Parathyroid adenoma (tissue), 2 donors: ENCODE results near the gene PDE4D.

Experiments used
- H2AFZ ChIP-seq: fragments of 300-600 bp; sonication (generic); one replicate; pipeline ENCODE4 v1.7.0; 2017; ENCODE audit warnings: antibody characterized with exemption, mild to moderate bottlenecking
- H3K27ac ChIP-seq: fragments of 300-600 bp; sonication (generic); one replicate; pipeline ENCODE4 v1.7.0; 2017
- H3K27me3 ChIP-seq: fragments of 300-600 bp; sonication (generic); one replicate; pipeline ENCODE4 v1.7.0; 2017; ENCODE audit warnings: low read length; ENCODE audit not compliant: control insufficient read depth, insufficient read depth
- H3K36me3 ChIP-seq: fragments of 300-600 bp; sonication (generic); one replicate; pipeline ENCODE4 v1.7.0; 2017; ENCODE audit warnings: low read length; ENCODE audit not compliant: control insufficient read depth, insufficient read depth
- H3K4me1 ChIP-seq: fragments of 300-600 bp; sonication (generic); one replicate; pipeline ENCODE4 v1.7.0; 2017; ENCODE audit warnings: control low read depth
- H3K4me2 ChIP-seq: fragments of 300-600 bp; sonication (generic); one replicate; pipeline ENCODE4 v1.7.0; 2017; ENCODE audit warnings: low read length
- H3K4me3 ChIP-seq: fragments of 300-600 bp; sonication (generic); one replicate; pipeline ENCODE4 v1.7.0; 2017; ENCODE audit warnings: low read depth, low read length
- H3K79me2 ChIP-seq: fragments of 300-600 bp; sonication (generic); one replicate; pipeline ENCODE4 v1.7.0; 2017; ENCODE audit warnings: control low read depth
- H3K9ac ChIP-seq: fragments of 300-600 bp; sonication (generic); one replicate; pipeline ENCODE4 v1.7.0; 2017; ENCODE audit warnings: mild to moderate bottlenecking
- H3K9me3 ChIP-seq: fragments of 300-600 bp; sonication (generic); one replicate; pipeline ENCODE4 v1.7.0; 2017; ENCODE audit warnings: low read length; ENCODE audit not compliant: control insufficient read depth
- TF ChIP-seq, protein P1 (sequence below): fragments of 300-600 bp; sonication (generic); IDR thresholded peaks from one replicate; pipeline ENCODE4 v1.7.0; 2017; ENCODE audit warnings: antibody characterized with exemption, mild to moderate bottlenecking
- donor health status: primary hyperparathyroidism.

Gene PDE4D

DNA sequence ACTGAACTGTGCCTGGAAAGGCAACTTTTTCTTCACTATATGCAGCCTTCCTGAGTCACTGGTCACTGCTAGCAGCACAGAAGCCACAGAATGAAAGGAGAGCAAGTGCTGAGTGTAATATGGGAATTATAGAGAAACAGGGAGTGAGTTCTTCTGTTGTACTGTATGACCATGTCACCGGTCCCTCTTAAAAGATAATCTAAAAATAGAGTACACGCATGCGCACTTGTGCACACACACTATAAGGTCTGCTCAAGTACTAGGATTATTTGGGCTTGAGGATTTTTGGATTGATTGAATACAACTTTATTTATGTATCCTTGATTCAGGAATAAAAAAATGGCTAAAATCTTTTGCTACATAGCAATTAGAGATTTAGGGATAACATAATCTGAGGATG is 571.9 kb downstream of the PDE4D start:
- no peaks in the 10 kb centered on the region for H3K9me3 ChIP-seq
- no peak overlapping the region for H3K4me3 ChIP-seq
- no peaks in the 10 kb centered on the region for H3K36me3 ChIP-seq
- TF ChIP-seq, protein P1, sequence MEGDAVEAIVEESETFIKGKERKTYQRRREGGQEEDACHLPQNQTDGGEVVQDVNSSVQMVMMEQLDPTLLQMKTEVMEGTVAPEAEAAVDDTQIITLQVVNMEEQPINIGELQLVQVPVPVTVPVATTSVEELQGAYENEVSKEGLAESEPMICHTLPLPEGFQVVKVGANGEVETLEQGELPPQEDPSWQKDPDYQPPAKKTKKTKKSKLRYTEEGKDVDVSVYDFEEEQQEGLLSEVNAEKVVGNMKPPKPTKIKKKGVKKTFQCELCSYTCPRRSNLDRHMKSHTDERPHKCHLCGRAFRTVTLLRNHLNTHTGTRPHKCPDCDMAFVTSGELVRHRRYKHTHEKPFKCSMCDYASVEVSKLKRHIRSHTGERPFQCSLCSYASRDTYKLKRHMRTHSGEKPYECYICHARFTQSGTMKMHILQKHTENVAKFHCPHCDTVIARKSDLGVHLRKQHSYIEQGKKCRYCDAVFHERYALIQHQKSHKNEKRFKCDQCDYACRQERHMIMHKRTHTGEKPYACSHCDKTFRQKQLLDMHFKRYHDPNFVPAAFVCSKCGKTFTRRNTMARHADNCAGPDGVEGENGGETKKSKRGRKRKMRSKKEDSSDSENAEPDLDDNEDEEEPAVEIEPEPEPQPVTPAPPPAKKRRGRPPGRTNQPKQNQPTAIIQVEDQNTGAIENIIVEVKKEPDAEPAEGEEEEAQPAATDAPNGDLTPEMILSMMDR, result no peak
- no peak overlapping the region for H2AFZ ChIP-seq
- H3K27ac ChIP-seq, result no peak overlapping the region
- H3K4me1 ChIP-seq, result no peaks in the 10 kb centered on the region
- H3K27me3 ChIP-seq, result no peaks in the 10 kb centered on the region
- H3K79me2 ChIP-seq, result no peaks in the 10 kb centered on the region
- no peak overlapping the region for H3K9ac ChIP-seq
- H3K4me2 ChIP-seq, result no peak overlapping the region

DNA sequence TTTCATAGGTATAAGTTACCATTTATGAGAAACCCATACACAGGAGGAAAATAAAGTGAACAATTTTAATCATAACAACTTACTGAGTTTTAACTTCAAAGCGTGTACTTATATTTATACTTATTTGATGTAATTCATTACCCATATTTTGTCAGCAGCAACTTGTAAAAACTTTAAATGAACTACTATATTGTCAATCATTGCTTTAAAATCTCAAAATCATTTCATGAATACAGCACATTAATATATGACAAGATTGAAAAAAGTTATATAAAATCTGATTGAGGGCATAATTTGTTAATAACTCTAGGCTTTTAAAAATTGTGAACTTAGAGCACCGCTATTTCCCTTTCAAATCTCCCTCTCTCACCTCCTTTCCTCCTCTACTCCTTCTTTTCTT is 573.1 kb downstream of the PDE4D start:
- Histone ChIP-seq H3K27ac (no peak overlapping the region), H3K4me1 (no peaks in the 10 kb centered on the region), H3K9ac (no peak overlapping the region), H3K27me3 (no peaks in the 10 kb centered on the region), H2AFZ (no peak overlapping the region), H3K36me3 (no peaks in the 10 kb centered on the region), H3K79me2 (no peaks in the 10 kb centered on the region), H3K4me3 (no peak overlapping the region), H3K9me3 (no peaks in the 10 kb centered on the region), H3K4me2 (no peak overlapping the region)
- TF ChIP-seq, protein P1, result no peak

DNA sequence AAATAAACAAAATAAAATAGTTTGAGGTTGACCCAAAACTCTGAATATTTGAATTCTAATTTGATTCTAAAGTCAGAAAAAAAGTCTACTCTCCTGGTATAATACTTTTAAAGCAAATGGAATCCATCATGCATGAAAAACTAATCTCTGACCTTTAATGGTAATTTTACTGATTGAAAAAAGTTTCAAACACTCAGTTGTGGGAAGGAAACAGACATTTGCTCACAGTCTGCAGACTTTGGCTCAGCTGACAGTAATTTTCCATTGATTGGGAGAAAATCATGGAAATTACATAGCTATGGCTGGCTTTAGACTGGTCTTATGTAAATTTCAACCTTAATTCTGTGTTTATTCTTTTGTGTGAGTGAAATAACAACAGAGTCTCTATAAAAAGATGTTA is 574.3 kb downstream of the PDE4D start:
- Histone ChIP-seq H3K27ac (no peak overlapping the region), H3K9me3 (no peaks in the 10 kb centered on the region), H3K4me1 (no peaks in the 10 kb centered on the region)

DNA sequence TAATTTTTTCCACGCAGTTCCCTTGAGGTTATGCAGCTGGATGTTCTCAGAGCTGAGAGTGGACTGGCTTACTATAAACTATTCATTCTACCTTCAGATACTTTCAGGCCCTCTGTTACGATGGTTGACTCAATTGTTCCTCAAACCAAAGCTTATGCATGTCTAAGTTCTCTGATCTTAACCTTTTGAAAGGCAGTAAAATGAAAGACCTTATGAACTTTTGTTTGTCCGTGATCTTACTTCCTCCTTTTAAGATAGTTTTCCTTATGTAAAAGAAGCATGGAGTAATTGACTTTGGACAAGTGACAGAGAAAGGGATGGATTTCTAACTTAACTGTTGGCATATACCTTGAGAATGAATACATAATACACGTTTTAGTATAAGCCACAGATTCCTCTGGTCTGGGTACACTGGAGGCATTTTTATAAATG is 575.7 kb downstream of the PDE4D start:
- no peaks in the 10 kb centered on the region for H3K79me2 ChIP-seq
- H3K4me1 ChIP-seq, result no peaks in the 10 kb centered on the region
- no peaks in the 10 kb centered on the region for H3K27me3 ChIP-seq
- H3K4me2 ChIP-seq, result no peak overlapping the region
- no peak overlapping the region for H3K9ac ChIP-seq
- H3K27ac ChIP-seq, result peak overlapping the region; percentile 22
- no peak overlapping the region for H3K4me3 ChIP-seq
- H3K9me3 ChIP-seq, result no peaks in the 10 kb centered on the region
- no peaks in the 10 kb centered on the region for H3K36me3 ChIP-seq
- TF ChIP-seq, protein P1, result no peak
- peak overlapping the region; percentile 1 for H2AFZ ChIP-seq

More for the DNA sequence above, 574.3 kb downstream of the PDE4D start:
- no peak overlapping the region for H3K9ac ChIP-seq
- no peak overlapping the region for H3K4me3 ChIP-seq
- H3K79me2 ChIP-seq, result no peaks in the 10 kb centered on the region
- TF ChIP-seq, protein P1, result no peak
- no peak overlapping the region for H3K4me2 ChIP-seq
- H3K27me3 ChIP-seq, result no peaks in the 10 kb centered on the region
- no peak overlapping the region for H2AFZ ChIP-seq
- no peaks in the 10 kb centered on the region for H3K36me3 ChIP-seq

- Histone ChIP-seq H3K36me3 (no peaks in the 10 kb centered on the region), H3K27me3 (no peaks in the 10 kb centered on the region), H3K27ac (peak overlapping the region; percentile 22), H3K9ac (no peak overlapping the region), H3K4me2 (no peak overlapping the region), H3K4me3 (no peak overlapping the region), H3K79me2 (no peaks in the 10 kb centered on the region), H3K9me3 (no peaks in the 10 kb centered on the region), H2AFZ (peak overlapping the region; percentile 1), H3K4me1 (no peaks in the 10 kb centered on the region)
- TF ChIP-seq, protein P1, result no peak
Measured at GRCh38 chr5:59317023-59317773, 576.3 kb downstream of the PDE4D start.
